Gastroesophageal sphincter (tissue), 3 donors: ENCODE data around the gene PDE4B.

Experiments used
- EP300 ChIP-seq: sonication (generic); formaldehyde crosslinking; IDR thresholded peaks from one replicate; pipeline ENCODE4 v1.6.1; 2017; ENCODE audit warnings: antibody characterized with exemption, mild to moderate bottlenecking
- POLR2A ChIP-seq, 2 donors: fragments of 450-650 bp; IDR thresholded peaks; one replicate each; pipeline ENCODE4 v1.6.1; 2017; ENCODE audit warnings: antibody characterized with exemption in 2 of 2, mild to moderate bottlenecking in 2 of 2, moderate library complexity in 1 of 2
- POLR2AphosphoS5 ChIP-seq: sonication (generic); formaldehyde crosslinking; IDR thresholded peaks from one replicate; pipeline ENCODE4 v1.6.1; 2017; ENCODE audit warnings: antibody characterized with exemption
- TF ChIP-seq, protein P1 (sequence below), 4 experiments: fragments of 200-600 bp in 2 of 4; fragments of 450-650 bp in 2 of 4; sonication (generic) in 1 of 4; IDR thresholded peaks; one replicate each; pipeline ENCODE4 v1.5.1; 2017 to 2019; ENCODE audit warnings: antibody characterized with exemption in 4 of 4, mild to moderate bottlenecking in 2 of 4, moderate library complexity in 2 of 4

DNA sequence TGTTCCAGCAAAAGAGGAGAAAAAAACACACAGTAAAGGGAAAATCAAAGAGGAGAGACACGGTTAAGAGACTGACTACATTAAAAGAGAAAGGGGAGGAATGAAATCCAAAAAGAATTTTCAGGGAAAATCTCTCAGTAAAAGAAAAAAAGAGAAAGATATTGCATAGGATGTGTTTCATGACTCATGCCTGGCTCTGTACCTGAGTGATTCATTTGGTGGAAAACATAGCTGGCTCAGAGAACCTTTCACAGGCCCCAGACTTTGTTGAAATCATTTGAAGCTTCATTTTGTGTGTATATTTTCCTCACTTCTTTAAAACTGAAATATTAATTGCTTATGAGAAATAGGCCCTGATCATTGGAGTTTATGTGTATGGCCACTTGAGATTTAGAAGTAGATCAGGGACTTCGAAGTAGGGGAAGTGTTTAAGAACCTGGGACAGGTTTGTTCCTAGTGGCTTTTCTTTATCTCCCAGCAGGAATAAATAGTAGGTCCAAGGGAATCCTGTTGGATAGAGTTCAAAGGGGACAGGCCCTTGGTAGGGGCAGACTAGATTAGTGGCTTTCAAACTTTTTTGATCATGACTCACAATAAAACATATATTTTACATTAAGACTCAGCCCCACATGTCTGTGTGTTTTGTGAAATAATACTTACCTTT, 502.1 kb downstream of the PDE4B start:
- no peak for TF ChIP-seq POLR2AphosphoS5
- TF ChIP-seq POLR2A (IDR thresholded peaks at IDR 0.05), result no peak
- TF ChIP-seq, protein P1, sequence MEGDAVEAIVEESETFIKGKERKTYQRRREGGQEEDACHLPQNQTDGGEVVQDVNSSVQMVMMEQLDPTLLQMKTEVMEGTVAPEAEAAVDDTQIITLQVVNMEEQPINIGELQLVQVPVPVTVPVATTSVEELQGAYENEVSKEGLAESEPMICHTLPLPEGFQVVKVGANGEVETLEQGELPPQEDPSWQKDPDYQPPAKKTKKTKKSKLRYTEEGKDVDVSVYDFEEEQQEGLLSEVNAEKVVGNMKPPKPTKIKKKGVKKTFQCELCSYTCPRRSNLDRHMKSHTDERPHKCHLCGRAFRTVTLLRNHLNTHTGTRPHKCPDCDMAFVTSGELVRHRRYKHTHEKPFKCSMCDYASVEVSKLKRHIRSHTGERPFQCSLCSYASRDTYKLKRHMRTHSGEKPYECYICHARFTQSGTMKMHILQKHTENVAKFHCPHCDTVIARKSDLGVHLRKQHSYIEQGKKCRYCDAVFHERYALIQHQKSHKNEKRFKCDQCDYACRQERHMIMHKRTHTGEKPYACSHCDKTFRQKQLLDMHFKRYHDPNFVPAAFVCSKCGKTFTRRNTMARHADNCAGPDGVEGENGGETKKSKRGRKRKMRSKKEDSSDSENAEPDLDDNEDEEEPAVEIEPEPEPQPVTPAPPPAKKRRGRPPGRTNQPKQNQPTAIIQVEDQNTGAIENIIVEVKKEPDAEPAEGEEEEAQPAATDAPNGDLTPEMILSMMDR (IDR thresholded peaks at IDR 0.05), result no peak
- TF ChIP-seq EP300, result no peak
